Ascending aorta (tissue), 2 donors: Measurements from ENCODE around the gene INA. TPM values are rescaled to one million over a fixed set of nuclear protein-coding genes. Genes with fewer than 3 reads are reported as not detected.

Source experiments
- DNase-seq, 2 donors: peaks; one replicate each; pipeline ENCODE4 v3.0.0-alpha.2; 2019; ENCODE audit warnings: low spot score in 2 of 2
- H3K27ac ChIP-seq, 2 donors: fragments of 200-600 bp; sonication (generic); one replicate each; pipeline ENCODE4 v1.5.1; 2016 to 2017; ENCODE audit warnings: mild to moderate bottlenecking in 1 of 2
- H3K27me3 ChIP-seq: fragments of 200-600 bp; sonication (generic); one replicate; pipeline ENCODE4 v1.5.1; 2017
- H3K36me3 ChIP-seq, 2 donors: fragments of 200-600 bp; sonication (generic); one replicate each; pipeline ENCODE4 v1.5.1; 2016
- H3K4me1 ChIP-seq, 2 donors: fragments of 200-600 bp; sonication (generic); one replicate each; pipeline ENCODE4 v1.5.1; 2016 to 2017; ENCODE audit warnings: mild to moderate bottlenecking in 1 of 2
- H3K4me3 ChIP-seq, 2 donors: fragments of 200-600 bp; sonication (generic); one replicate each; pipeline ENCODE4 v1.5.1; 2016 to 2017; ENCODE audit warnings: mild to moderate bottlenecking in 1 of 2
- H3K9me3 ChIP-seq, 2 donors: fragments of 200-600 bp; sonication (generic); one replicate each; pipeline ENCODE4 v1.5.1; 2016
- intact Hi-C: fragments of 100-400 bp; cut with DNase I; formaldehyde crosslinking; loops from one replicate; pipeline ENCODE4 v1.15.1; 2023
- total RNA-seq: library from RNA; depleted of rRNA; stranded (reverse); fragments of >200 nt; gene quantifications from one replicate; pipeline ENCODE4 v1.1.0, GENCODE V29; 2016
- TF ChIP-seq, protein P1 (sequence below), 3 experiments: fragments of 200-600 bp in 2 of 3; fragments of 450-650 bp in 1 of 3; sonication (generic) in 2 of 3; IDR thresholded peaks; one replicate each; pipeline ENCODE4 v1.5.1; 2016 to 2019; ENCODE audit warnings: antibody characterized with exemption in 3 of 3, mild to moderate bottlenecking in 1 of 3, moderate library complexity in 1 of 3

INA gene
- total RNA-seq, 1 donor from 2014 or later = not detected

GRCh38 chr10:103277713-103278536 lies 987 bp downstream of the INA start:
- H3K36me3 ChIP-seq = no peaks in the 10 kb centered on the region
- DNase-seq = no peak
- no peaks in the 10 kb centered on the region for H3K9me3 ChIP-seq
- TF ChIP-seq, protein P1, sequence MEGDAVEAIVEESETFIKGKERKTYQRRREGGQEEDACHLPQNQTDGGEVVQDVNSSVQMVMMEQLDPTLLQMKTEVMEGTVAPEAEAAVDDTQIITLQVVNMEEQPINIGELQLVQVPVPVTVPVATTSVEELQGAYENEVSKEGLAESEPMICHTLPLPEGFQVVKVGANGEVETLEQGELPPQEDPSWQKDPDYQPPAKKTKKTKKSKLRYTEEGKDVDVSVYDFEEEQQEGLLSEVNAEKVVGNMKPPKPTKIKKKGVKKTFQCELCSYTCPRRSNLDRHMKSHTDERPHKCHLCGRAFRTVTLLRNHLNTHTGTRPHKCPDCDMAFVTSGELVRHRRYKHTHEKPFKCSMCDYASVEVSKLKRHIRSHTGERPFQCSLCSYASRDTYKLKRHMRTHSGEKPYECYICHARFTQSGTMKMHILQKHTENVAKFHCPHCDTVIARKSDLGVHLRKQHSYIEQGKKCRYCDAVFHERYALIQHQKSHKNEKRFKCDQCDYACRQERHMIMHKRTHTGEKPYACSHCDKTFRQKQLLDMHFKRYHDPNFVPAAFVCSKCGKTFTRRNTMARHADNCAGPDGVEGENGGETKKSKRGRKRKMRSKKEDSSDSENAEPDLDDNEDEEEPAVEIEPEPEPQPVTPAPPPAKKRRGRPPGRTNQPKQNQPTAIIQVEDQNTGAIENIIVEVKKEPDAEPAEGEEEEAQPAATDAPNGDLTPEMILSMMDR (IDR thresholded peaks at IDR 0.05) = no peak
- intact Hi-C loops = no loop called here
- peaks cover 12 to 15% of the 10 kb centered on the region in 2 donors for H3K4me1 ChIP-seq
- no peak overlapping the region for H3K27ac ChIP-seq
- H3K27me3 ChIP-seq = peaks cover 20% of the 10 kb centered on the region
- peak overlapping the region; percentile 36 to 42 for H3K4me3 ChIP-seq

DNA sequence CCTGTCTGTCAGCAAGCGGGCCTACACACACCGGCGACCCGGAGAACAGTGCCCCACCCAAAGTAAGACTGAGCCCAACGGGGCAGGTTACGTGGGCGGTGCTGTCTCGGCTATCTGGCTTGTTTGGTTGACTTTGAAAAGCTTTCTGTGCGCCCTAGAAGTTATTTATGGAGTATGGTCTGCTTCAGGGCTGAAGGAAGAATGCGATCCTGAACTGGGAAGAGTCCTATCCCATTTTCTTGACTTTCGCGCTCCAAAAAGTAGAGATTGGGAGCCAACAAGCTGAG lies 1.5 kb downstream of the INA start:
- TF ChIP-seq, protein P1 (IDR thresholded peaks at IDR 0.05) = no peak
- Histone ChIP-seq H3K9me3 (no peaks in the 10 kb centered on the region), H3K27me3 (peaks cover 20% of the 10 kb centered on the region), H3K36me3 (no peaks in the 10 kb centered on the region), H3K27ac (no peak overlapping the region), H3K4me3 (no peak overlapping the region), H3K4me1 (peaks cover 7 to 11% of the 10 kb centered on the region in 2 donors)
- intact Hi-C loops = no loop called here
- no peak for DNase-seq

- TF ChIP-seq, protein P1 (IDR thresholded peaks at IDR 0.05) = no peak
- Histone ChIP-seq H3K4me1 (peaks cover 7% of the 10 kb centered on the region in 2 donors), H3K36me3 (no peaks in the 10 kb centered on the region), H3K27ac (no peak overlapping the region), H3K4me3 (no peak overlapping the region), H3K9me3 (no peaks in the 10 kb centered on the region), H3K27me3 (peaks cover 20% of the 10 kb centered on the region)
- DNase-seq = no peak
- intact Hi-C loops = no loop called here
Observed at GRCh38 chr10:103278862-103279298, 1.9 kb downstream of the INA start.

GRCh38 chr10:103280031-103280430 lies 3.1 kb downstream of the INA start:
- intact Hi-C loops = no loop called here
- Histone ChIP-seq H3K4me3 (no peak overlapping the region), H3K27ac (no peak overlapping the region), H3K36me3 (no peaks in the 10 kb centered on the region), H3K9me3 (no peaks in the 10 kb centered on the region), H3K4me1 (peaks cover 6 to 7% of the 10 kb centered on the region in 2 donors), H3K27me3 (peaks cover 20% of the 10 kb centered on the region)
- TF ChIP-seq, protein P1 (IDR thresholded peaks at IDR 0.05) = no peak
- no peak for DNase-seq

- no peak for DNase-seq
- intact Hi-C loops = no loop called here
- H3K9me3 ChIP-seq = no peaks in the 10 kb centered on the region
- no peaks in the 10 kb centered on the region for H3K36me3 ChIP-seq
- no peak overlapping the region for H3K27ac ChIP-seq
- TF ChIP-seq, protein P1 (IDR thresholded peaks at IDR 0.05) = no peak
- no peak overlapping the region for H3K4me3 ChIP-seq
- peaks cover 6 to 7% of the 10 kb centered on the region in 2 donors for H3K4me1 ChIP-seq
- peaks cover 20% of the 10 kb centered on the region for H3K27me3 ChIP-seq
Observed at GRCh38 chr10:103280506-103280905, 3.6 kb downstream of the INA start.
